Prostate gland (tissue), 2 donors: ENCODE measurements around the gene DCANP1. TPM values are rescaled to one million over a fixed set of nuclear protein-coding genes. Genes with fewer than 3 reads are reported as not detected.

Experiments
- DNase-seq: peaks from one replicate; pipeline ENCODE4 v3.0.0-alpha.2; 2019; ENCODE audit warnings: low spot score
- H3K27ac ChIP-seq, 2 donors: fragments of 200-600 bp; sonication (generic); 2 replicates each; pipeline ENCODE4 v1.5.1; 2017 to 2019
- H3K27me3 ChIP-seq: fragments of 200-600 bp; sonication (generic); replicated peaks from 2 replicates; pipeline ENCODE4 v1.5.1; 2019; ENCODE audit not compliant: insufficient read depth
- H3K36me3 ChIP-seq, 2 donors: fragments of 200-600 bp; sonication (generic); 1 replicate in 1 of 2; 2 replicates in 1 of 2; pipeline versions ENCODE4 v1.5.1 to v1.8.1; 2017 to 2019
- H3K4me1 ChIP-seq: fragments of 200-600 bp; sonication (generic); replicated peaks from 2 replicates; pipeline ENCODE4 v1.5.1; 2019
- H3K4me3 ChIP-seq, 2 donors: fragments of 200-600 bp; sonication (generic); 2 replicates each; pipeline ENCODE4 v1.5.1; 2017 to 2019
- H3K9me3 ChIP-seq: fragments of 200-600 bp; sonication (generic); 2 replicates; pipeline ENCODE4 v1.5.1; 2017
- POLR2A ChIP-seq: fragments of 450-650 bp; IDR thresholded peaks from one replicate; pipeline ENCODE4 v1.6.1; 2016; ENCODE audit warnings: antibody characterized with exemption, mild to moderate bottlenecking
- POLR2AphosphoS5 ChIP-seq: sonication (generic); formaldehyde crosslinking; IDR thresholded peaks from one replicate; pipeline ENCODE4 v1.6.1; 2017; ENCODE audit warnings: antibody characterized with exemption
- WGBS: methylation state at CpG from one replicate; pipeline ENCODE4 v1.1.5; 2018; 5-methylcytosine and 5-hydroxymethylcytosine counted together
- intact Hi-C: fragments of 100-400 bp; cut with DNase I; formaldehyde crosslinking; loops from one replicate; pipeline ENCODE4 v1.14.2; 2022
- total RNA-seq, 2 donors: library from RNA; depleted of rRNA; stranded (reverse); fragments of >200 nt; gene quantifications; one replicate each; pipeline ENCODE4 v1.1.0, GENCODE V29; 2016
- TF ChIP-seq, protein P1 (sequence below), 4 experiments: fragments of 200-600 bp in 2 of 4; fragments of 450-650 bp in 2 of 4; sonication (generic) in 2 of 4; IDR thresholded peaks; 1 replicate in 3 of 4; 2 replicates in 1 of 4; pipeline ENCODE4 v1.5.1; 2016 to 2019; ENCODE audit warnings: antibody characterized with exemption in 4 of 4, mild to moderate bottlenecking in 2 of 4, moderate library complexity in 2 of 4

Gene DCANP1
- total RNA-seq, 2 donors from 2014 or later: not detected

DNA sequence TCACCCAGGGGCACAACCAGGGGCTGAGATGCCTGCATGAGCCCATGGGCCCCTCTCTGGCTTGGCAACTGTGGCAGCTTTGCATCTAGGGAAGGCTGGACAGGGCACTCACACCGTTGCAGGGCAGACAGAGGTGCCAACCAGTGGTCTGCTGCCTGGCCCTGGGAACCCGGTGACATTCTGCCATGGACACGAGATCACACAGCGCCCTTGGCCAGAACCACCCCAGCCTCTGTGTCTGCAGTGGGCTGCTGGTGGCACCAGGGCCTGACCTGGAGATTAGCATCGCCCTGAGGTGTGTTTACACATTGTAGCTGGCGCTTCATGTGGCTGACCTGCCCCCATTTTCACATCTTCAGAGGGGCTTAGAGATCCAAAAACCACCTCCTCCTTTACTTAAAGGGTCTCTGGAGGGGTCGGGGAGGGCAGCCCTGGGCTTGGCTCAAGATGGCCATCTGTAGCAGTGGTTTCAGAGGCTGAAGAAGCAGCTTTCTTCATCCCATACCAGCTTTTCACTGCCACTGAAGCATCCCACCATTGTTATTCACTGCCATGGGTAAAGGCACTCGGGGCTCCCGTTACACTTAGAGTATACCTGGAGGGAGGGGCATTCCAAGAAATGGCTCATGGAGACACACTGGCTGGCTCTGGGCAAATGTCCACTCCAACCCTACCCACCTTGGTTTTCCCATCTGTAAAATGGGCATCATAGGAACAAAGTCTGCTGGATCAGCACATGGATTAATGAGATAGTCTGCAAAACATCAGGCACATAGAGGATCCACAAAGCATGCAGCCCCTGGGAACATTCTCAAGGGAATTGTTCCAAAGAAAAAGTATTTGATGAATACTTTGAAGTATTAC, 11.4 kb downstream of the DCANP1 start:
- no peaks in the 10 kb centered on the region for H3K36me3 ChIP-seq
- H3K4me1 ChIP-seq: no peaks in the 10 kb centered on the region
- H3K27ac ChIP-seq: no peak overlapping the region
- H3K27me3 ChIP-seq: no peaks in the 10 kb centered on the region
- DNase-seq: no peak
- no peaks in the 10 kb centered on the region for H3K9me3 ChIP-seq
- TF ChIP-seq, protein P1, sequence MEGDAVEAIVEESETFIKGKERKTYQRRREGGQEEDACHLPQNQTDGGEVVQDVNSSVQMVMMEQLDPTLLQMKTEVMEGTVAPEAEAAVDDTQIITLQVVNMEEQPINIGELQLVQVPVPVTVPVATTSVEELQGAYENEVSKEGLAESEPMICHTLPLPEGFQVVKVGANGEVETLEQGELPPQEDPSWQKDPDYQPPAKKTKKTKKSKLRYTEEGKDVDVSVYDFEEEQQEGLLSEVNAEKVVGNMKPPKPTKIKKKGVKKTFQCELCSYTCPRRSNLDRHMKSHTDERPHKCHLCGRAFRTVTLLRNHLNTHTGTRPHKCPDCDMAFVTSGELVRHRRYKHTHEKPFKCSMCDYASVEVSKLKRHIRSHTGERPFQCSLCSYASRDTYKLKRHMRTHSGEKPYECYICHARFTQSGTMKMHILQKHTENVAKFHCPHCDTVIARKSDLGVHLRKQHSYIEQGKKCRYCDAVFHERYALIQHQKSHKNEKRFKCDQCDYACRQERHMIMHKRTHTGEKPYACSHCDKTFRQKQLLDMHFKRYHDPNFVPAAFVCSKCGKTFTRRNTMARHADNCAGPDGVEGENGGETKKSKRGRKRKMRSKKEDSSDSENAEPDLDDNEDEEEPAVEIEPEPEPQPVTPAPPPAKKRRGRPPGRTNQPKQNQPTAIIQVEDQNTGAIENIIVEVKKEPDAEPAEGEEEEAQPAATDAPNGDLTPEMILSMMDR (IDR thresholded peaks at IDR 0.05): no peak
- TF ChIP-seq POLR2AphosphoS5 (no peak), POLR2A (no peak)
- 87% methylated on average over 9 of the region's 9 CpGs for WGBS
- intact Hi-C loops: no loop called here
- H3K4me3 ChIP-seq: no peak overlapping the region

DNA sequence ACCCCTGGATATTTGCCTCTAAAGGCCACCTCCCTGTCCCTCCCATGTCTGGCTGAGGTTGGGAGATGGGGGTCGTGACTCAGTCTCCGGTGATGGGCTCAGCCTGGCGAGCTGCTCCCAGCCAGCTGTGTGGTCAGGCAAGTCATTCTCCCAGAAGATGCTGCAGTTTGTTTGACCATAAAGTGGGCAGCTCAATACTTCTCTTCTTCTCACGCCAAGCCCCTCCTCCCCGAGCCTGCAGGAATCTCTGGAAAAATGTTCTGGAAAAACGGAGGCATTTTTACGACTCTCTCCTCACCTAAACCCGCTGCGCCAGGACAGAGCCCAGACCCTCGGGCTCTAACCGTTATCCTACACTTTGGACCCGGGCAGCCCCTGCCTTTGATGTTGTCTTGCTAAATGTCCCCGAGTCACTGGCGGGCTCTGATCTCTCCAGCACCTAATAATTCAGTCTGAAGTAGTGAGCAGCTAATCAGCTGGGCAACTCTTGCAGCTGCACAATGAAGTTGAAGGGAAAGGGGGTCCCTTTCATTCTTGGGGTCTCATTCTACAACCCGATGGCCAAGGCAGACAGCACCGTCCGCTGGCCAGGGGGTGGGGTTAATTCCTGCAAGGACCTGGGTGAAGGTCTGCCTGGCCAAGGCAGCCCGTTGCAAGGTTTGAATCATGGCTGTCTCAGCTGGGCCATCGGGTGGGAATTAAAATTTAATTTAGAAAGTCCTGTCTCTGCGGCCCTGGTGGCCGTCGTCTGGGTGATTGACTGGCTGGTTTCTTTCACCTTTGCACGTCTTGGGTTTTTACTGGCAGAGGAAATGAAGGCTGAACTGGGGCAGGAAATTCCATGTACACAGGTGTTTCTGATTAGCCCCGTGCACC, 12.3 kb downstream of the DCANP1 start:
- 35% methylated on average over 24 of the region's 24 CpGs for WGBS
- DNase-seq: no peak

DNA sequence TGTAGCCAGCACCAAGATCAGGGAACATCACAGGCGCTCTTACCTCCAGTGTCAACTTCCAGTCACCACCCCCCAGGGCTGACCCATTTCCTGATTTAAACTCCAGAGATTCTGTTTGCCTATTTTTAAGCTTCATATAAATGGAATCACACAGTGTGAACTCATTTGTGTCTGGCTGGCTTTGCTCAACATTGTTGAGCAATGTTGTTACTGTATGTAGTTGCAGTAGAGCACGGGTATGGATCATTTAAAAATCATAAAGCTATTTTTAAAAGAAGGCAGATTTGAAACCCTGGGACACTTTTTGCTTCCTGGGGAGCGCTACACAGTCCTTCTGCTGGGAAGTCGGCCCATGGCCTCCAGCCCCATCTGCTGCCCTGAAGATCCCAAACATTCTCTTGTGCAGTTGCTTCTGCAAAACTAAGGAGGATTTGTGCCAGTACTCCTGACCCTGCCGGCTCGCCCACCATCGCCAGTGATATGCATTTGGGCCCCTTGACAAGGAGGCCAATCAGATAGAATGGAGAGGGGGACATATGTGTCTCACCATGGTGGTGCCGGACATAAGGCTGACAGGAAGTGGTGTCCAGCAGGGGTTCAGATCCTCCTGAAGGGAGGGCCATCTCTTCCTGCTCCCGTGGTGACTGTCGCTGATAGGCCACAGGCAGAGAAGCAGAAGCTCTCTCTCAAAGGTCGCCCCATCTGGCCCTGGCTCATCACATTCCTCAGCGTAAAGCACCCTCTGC, 13.3 kb downstream of the DCANP1 start:
- H3K27me3 ChIP-seq: no peaks in the 10 kb centered on the region
- H3K27ac ChIP-seq: no peak overlapping the region
- intact Hi-C loops: no loop called here
- H3K9me3 ChIP-seq: no peaks in the 10 kb centered on the region
- TF ChIP-seq POLR2AphosphoS5: no peak
- TF ChIP-seq, protein P1 (IDR thresholded peaks at IDR 0.05): no peak
- TF ChIP-seq POLR2A: no peak
- no peaks in the 10 kb centered on the region for H3K4me1 ChIP-seq
- 87% methylated on average over 11 of the region's 12 CpGs for WGBS
- no peak for DNase-seq
- no peaks in the 10 kb centered on the region for H3K36me3 ChIP-seq
- H3K4me3 ChIP-seq: no peak overlapping the region

More for the DNA sequence above, 12.3 kb downstream of the DCANP1 start:
- intact Hi-C loops: no loop called here
- no peaks in the 10 kb centered on the region for H3K9me3 ChIP-seq
- no peak overlapping the region for H3K4me3 ChIP-seq
- H3K27ac ChIP-seq: no peak overlapping the region
- H3K4me1 ChIP-seq: no peaks in the 10 kb centered on the region
- TF ChIP-seq, protein P1 (IDR thresholded peaks at IDR 0.05): no peak
- TF ChIP-seq POLR2AphosphoS5 (no peak), POLR2A (no peak)
- no peaks in the 10 kb centered on the region for H3K27me3 ChIP-seq
- H3K36me3 ChIP-seq: no peaks in the 10 kb centered on the region

DNA sequence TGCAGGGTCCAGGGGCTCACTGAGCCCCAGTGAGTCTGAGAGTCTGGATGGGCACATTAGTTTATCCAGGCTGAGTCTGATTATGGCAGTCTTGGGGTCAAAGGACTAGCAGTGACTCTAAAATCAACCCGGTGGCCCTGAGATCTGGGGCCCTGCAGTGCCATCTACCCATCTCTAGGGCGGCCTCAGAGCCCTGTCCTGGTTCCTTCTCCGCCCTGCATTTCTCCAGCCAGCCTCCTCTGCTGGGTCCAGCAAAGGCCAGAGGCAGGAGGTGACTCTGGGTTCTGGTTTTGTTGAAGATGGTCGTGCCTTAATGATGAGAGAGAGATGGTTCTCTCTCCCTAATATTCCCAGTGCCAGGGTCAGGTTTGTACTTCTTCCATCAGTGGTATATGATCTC, 15.0 kb downstream of the DCANP1 start:
- TF ChIP-seq, protein P1 (IDR thresholded peaks at IDR 0.05): no peak
- TF ChIP-seq POLR2AphosphoS5 (no peak), POLR2A (no peak)
- WGBS: 92% methylated on average over 4 of the region's 4 CpGs
- Histone ChIP-seq H3K4me3 (no peak overlapping the region), H3K27ac (no peak overlapping the region), H3K36me3 (no peaks in the 10 kb centered on the region), H3K27me3 (no peaks in the 10 kb centered on the region), H3K9me3 (no peaks in the 10 kb centered on the region), H3K4me1 (no peaks in the 10 kb centered on the region)
- intact Hi-C loops: no loop called here
- no peak for DNase-seq
